GM21528 (cell line): Measurements from ENCODE around the gene AP2B1.

ENCODE experiments used
- ATAC-seq: cut with Tn5 transposase; IDR thresholded peaks from one replicate; pipeline ENCODE4 v1.9.1; 2021; ENCODE audit warnings: mild to moderate bottlenecking, moderate library complexity; ENCODE audit not compliant: unreplicated experiment, low FRiP score

Gene AP2B1

DNA sequence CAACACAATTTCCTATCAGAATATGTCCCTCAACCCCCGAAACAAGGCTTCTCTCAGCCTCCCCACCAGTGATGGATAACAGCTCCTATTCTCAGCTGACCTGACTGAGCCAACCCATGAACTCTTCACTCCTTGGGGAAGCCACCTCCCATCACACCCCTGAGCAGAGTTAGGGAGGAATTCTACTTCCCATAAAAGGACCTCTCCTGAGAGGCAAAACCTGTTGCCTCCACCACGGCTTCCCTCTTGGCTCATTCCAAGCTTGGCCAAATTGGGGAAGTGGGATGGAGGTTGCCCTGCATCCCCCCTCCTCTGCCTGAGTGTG is 138.6 kb downstream of the AP2B1 start:
- ATAC-seq = no peak

- ATAC-seq = no peak
These were observed 139.2 kb downstream of the AP2B1 start for GRCh38 chr17:35726127-35726952.

GRCh38 chr17:35726953-35727460 is 139.9 kb downstream of the AP2B1 start:
- no peak for ATAC-seq

DNA sequence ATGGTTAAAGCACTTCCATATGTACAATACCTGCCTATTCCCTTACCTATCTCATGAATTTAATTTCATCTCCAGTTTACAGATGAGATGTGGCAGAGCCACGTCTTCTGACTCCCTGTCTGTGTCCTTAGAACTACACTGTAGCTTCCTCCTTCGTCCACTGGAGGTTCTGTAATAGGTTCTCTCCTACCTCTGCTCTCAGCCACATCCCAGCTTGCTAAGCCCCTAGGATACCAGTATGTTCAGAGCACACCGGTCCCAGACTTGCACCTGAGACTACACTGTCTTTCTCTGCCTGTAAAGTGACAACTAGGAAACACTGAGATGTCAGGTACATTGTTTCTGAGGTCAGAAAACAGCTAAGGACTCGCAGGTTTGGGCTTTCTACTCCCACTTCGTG is 140.5 kb downstream of the AP2B1 start:
- ATAC-seq = no peak

DNA sequence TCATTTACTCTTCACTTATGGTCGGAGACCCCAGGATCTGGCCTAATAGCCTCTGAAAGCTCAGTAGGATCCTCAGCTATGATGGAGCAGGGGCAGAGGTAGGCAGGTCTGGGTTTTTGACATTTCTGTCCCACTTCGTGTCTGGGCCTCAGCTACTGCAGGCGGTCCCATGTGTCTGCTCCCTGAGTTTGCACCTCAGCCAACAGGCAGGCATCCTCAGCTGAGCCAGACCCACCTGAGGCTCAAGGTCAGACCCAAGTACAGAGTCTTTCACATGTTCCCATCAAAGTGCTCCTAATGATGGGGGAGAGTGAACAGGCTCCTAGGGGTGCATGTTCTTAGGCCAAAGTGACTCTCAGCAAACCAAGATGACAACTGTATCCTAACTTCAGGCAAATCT is 141.4 kb downstream of the AP2B1 start:
- no peak for ATAC-seq

GRCh38 chr17:35729405-35729833 is 142.3 kb downstream of the AP2B1 start:
- no peak for ATAC-seq

GRCh38 chr17:35730400-35731005 is 143.4 kb downstream of the AP2B1 start:
- no peak for ATAC-seq

- ATAC-seq = no peak
These were observed 144.3 kb downstream of the AP2B1 start, which contains the start of gene RASL10B for GRCh38 chr17:35731239-35731916. RASL10B (plus strand) TSS chr17:35731639; CDS start chr17:35735185, 3,546 bp downstream.

DNA sequence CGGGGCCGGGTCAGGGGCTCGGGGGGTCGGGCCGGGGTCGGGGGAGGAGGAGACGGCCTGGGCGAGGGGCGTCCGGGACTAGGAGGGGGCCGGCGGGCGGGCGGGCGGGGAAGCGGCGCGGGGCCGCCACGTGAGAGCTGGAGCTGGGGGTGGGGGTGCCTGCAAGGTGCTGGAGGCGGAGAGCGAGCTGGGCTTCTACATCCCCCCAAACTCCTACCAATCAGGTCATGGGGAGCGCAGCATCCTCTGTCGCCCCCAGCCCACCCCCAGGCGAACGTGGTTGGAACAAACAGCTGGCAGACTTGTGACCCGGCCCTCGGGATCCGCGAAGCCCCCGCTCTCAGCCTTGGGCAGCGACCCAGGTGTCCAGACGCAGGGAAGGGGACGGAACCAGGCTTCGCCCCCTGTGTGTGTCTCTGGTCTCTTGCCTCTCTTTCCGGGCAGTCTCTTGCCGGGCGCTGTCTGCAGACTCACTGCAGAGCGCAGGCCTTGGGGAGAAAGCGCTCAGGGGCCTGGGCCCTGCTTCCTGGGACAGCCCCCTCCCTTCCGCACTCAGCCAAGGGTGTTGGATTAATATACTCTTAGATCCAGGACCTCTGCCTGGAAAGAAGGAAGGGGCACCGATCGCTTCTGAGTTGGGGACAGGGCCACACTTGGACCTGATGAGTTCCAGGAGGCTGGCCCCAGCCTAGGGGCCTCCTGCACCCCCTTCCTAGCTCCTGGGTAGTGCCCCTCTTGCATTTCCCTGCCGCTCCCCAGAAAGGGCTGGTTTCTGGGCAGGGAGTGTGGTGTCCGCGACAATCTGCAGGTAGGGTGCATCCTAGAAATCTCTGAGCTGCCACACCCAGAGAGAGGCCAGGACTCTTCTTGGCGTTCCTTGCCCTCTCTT is 145.0 kb downstream of the AP2B1 start:
- ATAC-seq = no peak

DNA sequence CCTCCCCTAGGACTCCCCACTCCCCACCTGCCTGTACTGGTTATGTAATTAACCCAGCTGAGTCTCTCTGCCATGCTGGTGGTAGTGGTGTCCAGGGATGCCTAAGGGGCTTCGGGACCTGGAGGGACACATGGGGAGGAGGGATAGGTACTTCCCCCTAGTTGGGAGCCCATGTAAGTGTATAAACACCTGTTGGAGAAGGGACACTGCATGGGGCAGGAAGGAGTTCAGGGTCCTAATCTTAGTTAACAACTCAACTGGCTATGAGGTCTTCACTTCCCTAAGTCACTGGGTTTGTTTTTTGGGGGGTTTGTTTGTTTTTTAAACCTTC is 145.6 kb downstream of the AP2B1 start:
- ATAC-seq = no peak

GRCh38 chr17:35733366-35733765 is 146.2 kb downstream of the AP2B1 start:
- ATAC-seq = no peak

DNA sequence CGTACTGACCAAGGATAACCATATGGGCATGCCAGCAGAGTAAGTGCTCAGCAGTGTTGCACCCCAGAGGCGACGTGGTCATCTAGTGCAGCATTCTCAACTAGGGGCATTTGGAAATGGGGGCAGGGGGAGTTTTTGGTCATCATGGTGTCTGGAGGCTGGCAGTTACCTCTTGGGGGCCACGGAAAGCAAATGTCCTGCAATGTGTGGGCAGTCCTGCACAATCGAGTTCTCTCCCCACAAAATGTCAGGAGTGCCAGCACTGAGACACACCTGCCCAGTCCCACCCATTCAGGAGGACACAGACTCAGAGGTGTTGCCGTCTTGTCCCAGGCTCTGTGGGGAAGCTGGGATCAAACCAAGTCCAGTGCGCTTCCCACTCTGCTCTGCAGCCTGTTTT is 147.3 kb downstream of the AP2B1 start:
- ATAC-seq = no peak

DNA sequence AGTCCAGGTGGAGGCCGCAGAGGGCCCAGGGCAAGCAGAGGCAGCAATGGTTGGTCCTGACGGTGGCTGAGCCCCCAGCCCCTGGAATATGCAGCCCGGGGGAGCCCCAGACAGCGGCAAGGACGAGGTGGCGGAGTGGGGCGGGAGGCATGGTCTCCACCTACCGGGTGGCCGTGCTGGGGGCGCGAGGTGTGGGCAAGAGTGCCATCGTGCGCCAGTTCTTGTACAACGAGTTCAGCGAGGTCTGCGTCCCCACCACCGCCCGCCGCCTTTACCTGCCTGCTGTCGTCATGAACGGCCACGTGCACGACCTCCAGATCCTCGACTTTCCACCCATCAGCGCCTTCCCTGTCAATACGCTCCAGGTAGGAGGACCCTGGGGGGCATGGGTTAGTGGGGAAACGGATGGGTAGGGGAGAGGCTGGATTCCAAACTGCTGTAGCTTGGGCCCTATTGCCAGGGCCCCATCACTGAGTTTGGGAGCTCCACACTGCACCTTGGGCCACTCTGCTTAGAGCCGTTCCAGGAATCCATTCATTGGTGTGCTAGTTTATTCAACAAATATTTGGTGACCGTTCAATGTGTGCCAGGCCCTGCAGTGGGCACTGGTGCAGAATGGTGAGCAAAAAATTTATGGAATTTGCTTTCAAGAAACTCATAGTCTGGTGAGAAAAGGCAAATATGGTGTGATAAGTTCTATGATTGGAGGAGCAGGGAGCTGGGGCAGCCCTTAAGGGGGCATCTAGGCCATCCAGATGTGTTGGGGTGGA is 148.1 kb downstream of the AP2B1 start:
- no peak for ATAC-seq

DNA sequence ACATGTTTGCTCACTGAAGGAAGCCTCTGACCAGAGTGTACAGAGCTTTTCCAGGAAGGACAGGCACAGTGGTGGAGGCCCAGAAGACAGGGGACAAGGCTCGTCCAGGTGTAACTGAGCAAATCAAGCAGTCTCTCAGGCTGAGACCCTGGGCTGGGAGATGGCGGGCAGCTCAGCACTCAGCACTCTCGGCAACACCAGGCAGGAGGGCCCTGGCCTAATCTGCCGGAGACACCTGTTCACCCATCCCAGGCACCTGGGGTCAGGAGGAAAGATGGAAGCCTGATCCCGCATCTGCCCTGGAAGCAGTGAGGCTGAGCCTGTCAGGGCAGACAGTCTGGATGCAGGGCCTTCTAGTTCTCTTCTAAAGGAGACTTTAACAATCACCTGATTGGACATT is 149.1 kb downstream of the AP2B1 start:
- no peak for ATAC-seq

- no peak for ATAC-seq
These were observed 151.5 kb downstream of the AP2B1 start for GRCh38 chr17:35738519-35739133.

- ATAC-seq = no peak
These were observed 153.1 kb downstream of the AP2B1 start for GRCh38 chr17:35740216-35740615.

DNA sequence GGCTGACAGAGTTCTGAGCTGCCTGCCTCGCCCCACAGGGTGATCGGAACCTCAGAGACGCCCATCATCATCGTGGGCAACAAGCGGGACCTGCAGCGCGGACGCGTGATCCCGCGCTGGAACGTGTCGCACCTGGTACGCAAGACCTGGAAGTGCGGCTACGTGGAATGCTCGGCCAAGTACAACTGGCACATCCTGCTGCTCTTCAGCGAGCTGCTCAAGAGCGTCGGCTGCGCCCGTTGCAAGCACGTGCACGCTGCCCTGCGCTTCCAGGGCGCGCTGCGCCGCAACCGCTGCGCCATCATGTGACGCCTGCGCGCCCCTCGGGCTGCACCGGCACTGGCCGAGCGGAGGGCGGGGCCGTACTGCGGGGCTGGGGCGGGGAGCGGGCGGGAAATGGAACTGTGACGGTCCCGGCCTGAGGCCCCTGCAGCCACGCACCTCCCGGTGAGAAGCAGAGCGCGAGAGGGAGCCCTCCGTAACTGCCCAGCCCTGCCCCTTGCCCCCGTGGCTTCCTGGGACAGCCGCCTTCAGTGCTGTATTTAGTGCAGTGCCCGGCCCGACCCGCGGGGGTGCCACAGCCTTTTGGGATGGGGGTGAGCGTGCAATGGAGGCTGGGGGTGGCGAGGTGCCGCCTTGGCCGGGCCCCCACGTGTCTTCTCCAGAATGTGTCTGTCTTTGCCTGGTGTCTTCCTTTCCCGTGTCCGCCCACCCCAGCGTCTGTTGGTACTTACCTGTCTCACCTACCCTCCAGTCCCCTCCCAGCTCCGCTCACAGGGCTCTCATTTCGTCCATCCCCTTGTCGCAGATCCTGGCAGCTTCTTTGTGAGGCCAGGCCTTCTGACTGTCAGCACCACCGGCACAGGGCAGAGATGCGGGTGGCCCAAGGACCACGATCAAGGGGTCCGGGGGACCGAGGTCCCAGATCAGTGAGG is 154.1 kb downstream of the AP2B1 start:
- no peak for ATAC-seq

DNA sequence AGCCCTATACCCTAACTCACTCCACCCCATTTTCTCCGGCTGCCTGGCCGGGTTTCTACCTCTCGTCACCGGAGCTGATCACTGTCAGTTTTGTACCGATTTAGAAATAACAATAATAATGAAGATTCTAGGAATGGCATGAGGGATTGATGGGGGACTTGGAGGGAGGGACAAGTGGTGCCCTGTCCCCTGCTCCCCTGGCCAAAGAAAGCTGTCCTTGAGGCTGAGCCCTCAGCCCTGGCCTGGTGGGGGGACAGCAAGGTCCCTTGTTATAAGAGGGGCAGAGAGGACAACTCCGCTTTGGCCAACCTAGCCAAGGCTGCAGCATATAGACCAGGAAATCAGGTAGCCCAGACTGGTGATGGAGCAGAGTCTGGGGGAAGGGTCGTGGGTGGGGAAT is 155.4 kb downstream of the AP2B1 start:
- ATAC-seq = no peak
